Aortic smooth muscle cell (primary cell): ENCODE results near the gene HCAR2. TPM values are rescaled to one million over a fixed set of nuclear protein-coding genes. Genes with fewer than 3 reads are reported as not detected.

Source experiments
- total RNA-seq: library from RNA; depleted of rRNA; stranded (reverse); fragments of >200 nt; gene quantifications from 2 replicates; pipeline ENCODE4 v1.2.3, GENCODE V29; 2014

Gene HCAR2
- total RNA-seq, result not detected in 2 replicates

GRCh38 chr12:122702890-122703611 is at the start of gene HCAR2:
HCAR2 (minus strand) TSS chr12:122703357; CDS start chr12:122703283, 74 bp downstream.

GRCh38 chr12:122752464-122753318 is 49.5 kb upstream of the HCAR2 start, which contains the start of gene DENR:
DENR (plus strand) TSS chr12:122752824; CDS start chr12:122753702, 878 bp downstream.

GRCh38 chr12:122730215-122731014 is 27.3 kb upstream of the HCAR2 start, which contains the start of gene HCAR1:
HCAR1 (minus strand) TSS chr12:122730844; CDS start chr12:122730339, 505 bp downstream.

GRCh38 chr12:122716658-122717057 is 13.5 kb upstream of the HCAR2 start, which contains the start of gene HCAR3:
HCAR3 (minus strand) TSS chr12:122716811; CDS start chr12:122716737, 74 bp downstream.

Other genes starting within 250 kb of the HCAR2 start
- 12.2 and 13.0 TPM in 2 replicates for gene ZCCHC8, start 202.4 kb downstream of the HCAR2 start, total RNA-seq
- 49.8 and 58.2 TPM in 2 replicates for gene RSRC2, start 176.4 kb downstream of the HCAR2 start, total RNA-seq
- gene KNTC1, start 176.1 kb downstream of the HCAR2 start, total RNA-seq, result 19.5 and 28.9 TPM in 2 replicates
- not detected in 2 replicates for gene HCAR3, start 13.5 kb upstream of the HCAR2 start, total RNA-seq
- 0.37 and 0.53 TPM in 2 replicates for gene HCAR1, start 27.5 kb upstream of the HCAR2 start, total RNA-seq
- gene DENR, start 49.5 kb upstream of the HCAR2 start, total RNA-seq, result 31.7 and 35.9 TPM in 2 replicates
- 0.68 and 0.92 TPM in 2 replicates for gene CCDC62, start 71.2 kb upstream of the HCAR2 start, total RNA-seq
- 12.0 and 17.8 TPM in 2 replicates for gene HIP1R, start 132.1 kb upstream of the HCAR2 start, total RNA-seq
- 10.0 and 17.1 TPM in 2 replicates for gene VPS37B, start 192.8 kb upstream of the HCAR2 start, total RNA-seq